ENCODE measurements around the gene GAMT.
A peak's percentile ranks its signal among the peaks of the same experiment; 100 is the strongest.

GAMT gene

DNA sequence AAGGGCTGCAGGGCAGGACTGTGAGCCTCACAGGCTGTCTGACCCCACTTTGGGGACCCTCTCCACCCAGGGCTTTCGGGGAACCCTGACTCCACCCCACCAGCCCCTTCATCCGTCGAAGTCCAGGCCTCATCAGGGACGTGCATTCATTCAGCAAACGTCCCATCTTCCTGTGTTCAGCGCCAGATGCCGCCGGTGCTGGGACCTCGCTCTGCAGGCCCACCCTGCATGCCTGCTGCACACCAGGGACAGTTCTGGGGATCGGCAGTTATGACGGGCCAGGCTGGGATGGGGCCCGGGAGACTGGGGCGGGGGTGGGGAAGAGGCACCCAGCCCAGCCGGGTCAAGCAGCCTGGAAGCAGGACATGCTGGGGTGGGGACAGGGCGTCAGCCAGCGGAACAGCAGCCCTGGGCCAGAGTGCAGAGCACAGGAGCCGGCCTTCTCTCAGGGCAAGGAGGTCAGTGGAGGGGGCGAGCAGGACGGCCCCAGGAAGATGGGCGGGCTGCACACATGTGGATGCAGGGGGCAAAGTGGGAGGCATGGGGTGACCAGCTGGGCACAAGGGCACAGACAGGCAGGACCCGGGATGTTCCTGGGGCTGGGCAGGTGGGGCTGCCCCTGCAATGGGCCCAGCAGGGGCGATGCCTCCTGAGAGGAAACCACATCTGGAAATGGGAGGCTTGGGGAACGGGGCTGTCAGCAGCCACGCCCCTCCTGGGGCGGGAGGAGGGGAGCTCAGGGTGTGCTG lies 5.1 kb downstream of the GAMT start:
- TF ChIP-seq, protein P1, sequence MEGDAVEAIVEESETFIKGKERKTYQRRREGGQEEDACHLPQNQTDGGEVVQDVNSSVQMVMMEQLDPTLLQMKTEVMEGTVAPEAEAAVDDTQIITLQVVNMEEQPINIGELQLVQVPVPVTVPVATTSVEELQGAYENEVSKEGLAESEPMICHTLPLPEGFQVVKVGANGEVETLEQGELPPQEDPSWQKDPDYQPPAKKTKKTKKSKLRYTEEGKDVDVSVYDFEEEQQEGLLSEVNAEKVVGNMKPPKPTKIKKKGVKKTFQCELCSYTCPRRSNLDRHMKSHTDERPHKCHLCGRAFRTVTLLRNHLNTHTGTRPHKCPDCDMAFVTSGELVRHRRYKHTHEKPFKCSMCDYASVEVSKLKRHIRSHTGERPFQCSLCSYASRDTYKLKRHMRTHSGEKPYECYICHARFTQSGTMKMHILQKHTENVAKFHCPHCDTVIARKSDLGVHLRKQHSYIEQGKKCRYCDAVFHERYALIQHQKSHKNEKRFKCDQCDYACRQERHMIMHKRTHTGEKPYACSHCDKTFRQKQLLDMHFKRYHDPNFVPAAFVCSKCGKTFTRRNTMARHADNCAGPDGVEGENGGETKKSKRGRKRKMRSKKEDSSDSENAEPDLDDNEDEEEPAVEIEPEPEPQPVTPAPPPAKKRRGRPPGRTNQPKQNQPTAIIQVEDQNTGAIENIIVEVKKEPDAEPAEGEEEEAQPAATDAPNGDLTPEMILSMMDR (conservative IDR thresholded peaks at IDR 0.05; ENCODE audit: low read depth): no peak
- peak overlapping the region; percentile 78 for H3K27ac ChIP-seq
- ChIA-PET POLR2A (ENCODE audit: low non-redundant PET) (no interaction called here), CTCF (no interaction called here)
- DNase-seq (ENCODE audit: low spot score): no peak

DNA sequence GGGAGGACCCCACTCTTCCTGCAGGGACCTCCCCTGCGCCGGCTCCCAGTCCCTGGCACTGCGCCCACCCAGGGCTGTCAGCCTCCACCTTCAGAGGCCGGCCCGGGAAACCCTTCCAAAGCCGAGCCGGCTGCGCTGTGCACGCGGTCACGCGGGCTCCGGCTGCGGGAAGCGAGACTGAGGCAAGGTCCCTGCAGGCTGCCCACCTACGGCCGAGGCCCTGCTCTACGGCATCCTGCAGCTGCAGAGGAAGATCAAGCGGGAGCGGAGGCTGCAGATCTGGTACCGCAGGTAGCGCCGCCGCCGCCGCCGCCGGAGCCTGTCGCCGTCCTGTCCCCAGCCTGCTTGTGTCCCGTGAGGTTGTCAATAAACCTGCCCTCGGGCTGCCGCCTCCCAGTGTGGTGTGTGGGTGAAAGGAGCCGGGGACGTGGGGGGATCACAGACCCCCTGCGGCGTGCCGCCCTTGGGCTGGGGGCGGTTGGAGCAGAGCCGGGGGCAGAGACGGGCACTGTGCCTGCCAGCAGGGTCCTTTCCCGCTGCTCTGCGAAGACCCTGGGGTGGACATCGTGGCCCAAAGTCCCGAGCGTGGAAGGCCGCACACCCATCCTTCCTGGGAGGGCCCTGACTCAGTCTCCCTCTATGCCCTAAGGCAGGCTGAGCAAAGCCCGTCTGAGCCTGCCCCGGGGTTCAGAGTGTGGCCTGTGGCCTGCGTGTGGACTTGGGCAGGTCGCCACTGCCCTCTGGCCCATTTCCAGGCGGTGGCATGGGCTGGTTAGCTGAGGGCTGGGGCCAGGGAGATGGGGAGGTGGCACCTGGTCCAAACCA lies 5.9 kb downstream of the GAMT start:
- peak overlapping the region; percentile 78 for H3K27ac ChIP-seq
- DNase-seq (ENCODE audit: low spot score): no peak
- TF ChIP-seq, protein P1 (conservative IDR thresholded peaks at IDR 0.05; ENCODE audit: low read depth): no peak
- ChIA-PET CTCF (no interaction called here), POLR2A (ENCODE audit: low non-redundant PET) (interaction anchor here (0.7 kb wide), 1 partner anchor 7 kb away, joined by 7 read pairs; no protein-coding TSS in a partner anchor)

DNA sequence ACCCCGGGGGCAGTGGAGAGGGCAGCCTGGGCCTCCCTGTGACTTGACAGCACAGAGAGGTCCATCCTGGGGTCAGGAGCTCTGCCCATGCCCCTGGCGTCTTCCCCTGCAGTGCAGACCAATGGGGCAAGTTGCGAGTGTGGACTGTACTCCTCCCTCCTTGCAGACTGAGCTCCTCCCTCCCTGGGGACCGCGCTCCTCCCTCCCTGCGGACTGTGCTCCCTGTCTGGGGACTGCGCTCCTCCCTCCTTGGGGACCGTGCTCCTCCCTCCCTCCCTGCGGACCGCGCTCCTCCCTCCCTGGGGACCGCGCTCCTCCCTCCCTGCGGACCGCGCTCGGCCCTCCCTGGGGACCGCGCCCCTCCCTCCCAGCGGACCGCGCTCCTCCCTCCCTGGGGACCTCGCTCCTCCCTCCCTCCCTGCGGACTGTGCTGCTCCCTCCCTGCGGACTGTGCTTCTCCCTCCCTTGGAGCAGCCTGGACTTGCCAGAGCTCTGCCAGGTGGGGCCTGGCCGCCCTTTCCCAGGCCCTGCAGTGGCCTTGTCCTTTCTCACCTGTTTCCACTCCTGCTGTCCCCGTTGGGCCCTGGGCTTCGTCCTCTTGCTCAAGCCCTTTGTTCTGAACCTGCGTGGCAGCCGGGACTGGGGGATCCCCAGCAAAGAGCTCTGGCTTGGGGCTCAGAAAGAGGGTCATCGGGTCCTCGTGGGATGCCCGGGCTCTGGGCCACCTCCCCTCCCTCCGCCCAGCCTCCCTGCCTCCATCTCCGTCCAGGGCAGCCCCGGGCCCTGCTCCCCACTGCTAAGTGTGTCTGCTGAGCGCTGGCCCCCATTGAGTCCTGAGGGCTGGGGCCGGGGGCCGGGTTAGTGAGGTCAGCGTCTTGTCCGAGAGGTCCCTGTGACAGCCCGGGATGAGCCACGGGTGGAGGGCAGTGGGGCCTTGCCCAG lies 6.8 kb downstream of the GAMT start:
- peak overlapping the region; percentile 78 for H3K27ac ChIP-seq
- DNase-seq (ENCODE audit: low spot score): no peak
- TF ChIP-seq, protein P1 (conservative IDR thresholded peaks at IDR 0.05; ENCODE audit: low read depth): no peak
- CTCF ChIA-PET: interaction anchor here (0.6 to 0.9 kb wide), 2 partner anchors 19 kb away, joined by 4 to 5 read pairs; no protein-coding TSS in a partner anchor
- POLR2A ChIA-PET (ENCODE audit: low non-redundant PET): interaction anchor here (0.7 kb wide), 2 partner anchors 8 to 819 kb away, joined by 3 to 7 read pairs; no protein-coding TSS in a partner anchor

DNA sequence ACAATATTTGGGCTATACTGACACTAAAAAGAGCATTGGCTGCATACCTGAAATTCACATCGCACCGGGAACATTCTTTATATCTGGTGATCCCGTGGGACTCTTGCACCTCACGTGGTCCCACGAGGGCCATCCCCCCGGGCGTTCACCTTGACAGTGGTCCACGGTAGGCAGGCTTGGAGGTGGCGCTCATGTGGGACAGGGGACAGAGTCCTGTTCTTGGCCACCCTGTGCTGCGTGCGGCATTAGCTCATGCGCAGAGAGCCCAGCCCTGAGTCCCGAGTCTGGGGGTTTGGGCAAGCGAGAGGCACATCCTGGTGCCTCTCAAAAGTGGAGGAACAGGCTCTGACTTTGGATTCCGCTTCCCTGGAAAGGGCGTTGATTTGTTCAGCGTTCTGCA lies 7.5 kb downstream of the GAMT start:
- H3K27ac ChIP-seq: peak overlapping the region; percentile 78
- DNase-seq (ENCODE audit: low spot score): no peak
- CTCF ChIA-PET: interaction anchor here (0.6 to 0.9 kb wide), 2 partner anchors 20 to 152 kb away, joined by 3 to 4 read pairs; no protein-coding TSS in a partner anchor
- POLR2A ChIA-PET (ENCODE audit: low non-redundant PET): interaction anchor here (0.7 kb wide), 1 partner anchor 820 kb away, joined by 3 read pairs; no protein-coding TSS in a partner anchor
- TF ChIP-seq, protein P1 (conservative IDR thresholded peaks at IDR 0.05; ENCODE audit: low read depth): no peak

DNA sequence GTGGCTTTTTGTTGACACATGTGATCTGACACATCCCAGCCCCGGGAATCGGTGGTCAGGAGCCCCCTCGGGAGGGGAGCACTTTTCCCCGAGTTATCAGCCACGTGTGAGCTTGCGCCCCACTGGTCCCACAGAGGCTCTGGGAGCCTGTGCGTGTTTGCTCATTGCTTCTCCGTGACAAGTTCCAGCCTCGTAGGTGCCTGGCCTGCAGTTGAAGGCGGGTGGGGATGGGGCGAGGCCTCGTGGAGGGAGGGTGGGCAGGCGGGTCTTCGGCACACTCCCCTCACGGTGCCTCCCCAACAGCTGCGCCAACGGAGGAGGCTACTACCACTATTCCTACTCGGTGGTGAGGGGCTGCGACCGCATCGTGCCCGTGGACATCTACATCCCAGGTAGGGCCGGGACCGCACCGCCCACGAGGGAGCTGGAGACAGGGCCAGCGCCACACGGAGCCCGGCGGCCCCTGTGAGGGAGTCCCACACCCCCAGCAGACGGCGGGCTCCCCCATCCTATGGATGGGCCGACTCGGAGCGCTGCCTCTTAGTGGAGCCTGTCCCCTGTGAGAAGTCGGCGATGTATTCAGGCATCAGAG lies 8.3 kb downstream of the GAMT start:
- CTCF ChIA-PET: interaction anchor here (0.6 kb wide), 1 partner anchor 153 kb away, joined by 3 read pairs; no protein-coding TSS in a partner anchor
- TF ChIP-seq, protein P1 (conservative IDR thresholded peaks at IDR 0.05; ENCODE audit: low read depth): no peak
- DNase-seq (ENCODE audit: low spot score): no peak
- POLR2A ChIA-PET (ENCODE audit: low non-redundant PET): no interaction called here
- peak overlapping the region; percentile 78 for H3K27ac ChIP-seq
